Measurements from ENCODE around the gene NAMPT.

The NAMPT gene

GRCh38 chr7:106283831-106284713, 711 bp downstream of the NAMPT start:
- TF ChIP-seq TAF1 (IDR thresholded peaks at IDR 0.05; ENCODE audit: low read depth): no peak
- no peak for TF ChIP-seq EP300 (IDR thresholded peaks at IDR 0.05; ENCODE audit: borderline replicate concordance)
- no peak; the same call in 1 of the 2 replicates for TF ChIP-seq MAX (IDR thresholded peaks at IDR 0.05)
- no peak for TF ChIP-seq TEAD4 (IDR thresholded peaks at IDR 0.05)
- no peak for TF ChIP-seq ZBTB7A (IDR thresholded peaks at IDR 0.05; ENCODE audit: low read depth)
- no peak for TF ChIP-seq FOXM1 (IDR thresholded peaks at IDR 0.05; ENCODE audit: borderline replicate concordance, low read depth)
- no peak for TF ChIP-seq USF1 (IDR thresholded peaks at IDR 0.05)
- no peak for TF ChIP-seq CEBPB (IDR thresholded peaks at IDR 0.05)
- no peak for TF ChIP-seq CREB1 (IDR thresholded peaks at IDR 0.05; ENCODE audit: low read depth)
- no peak for TF ChIP-seq EGR1 (IDR thresholded peaks at IDR 0.05)
- TF ChIP-seq YY1 (IDR thresholded peaks at IDR 0.05; ENCODE audit: low read depth): no peak; the same call in 1 of the 2 replicates
- no peak for TF ChIP-seq REST (IDR thresholded peaks at IDR 0.05; ENCODE audit: low read depth)
- TF ChIP-seq RAD21 (IDR thresholded peaks at IDR 0.05; ENCODE audit: low read depth): no peak
- no peak for TF ChIP-seq TCF12 (IDR thresholded peaks at IDR 0.05; ENCODE audit: low read depth)
- no peak for TF ChIP-seq NFIC (IDR thresholded peaks at IDR 0.05)

- TF ChIP-seq MAX (IDR thresholded peaks at IDR 0.05) (no peak), EP300 (IDR thresholded peaks at IDR 0.05; ENCODE audit: borderline replicate concordance) (no peak), FOXM1 (IDR thresholded peaks at IDR 0.05; ENCODE audit: borderline replicate concordance, low read depth) (no peak), ZBTB7A (IDR thresholded peaks at IDR 0.05; ENCODE audit: low read depth) (no peak), USF1 (IDR thresholded peaks at IDR 0.05) (no peak), NFIC (IDR thresholded peaks at IDR 0.05) (no peak), CEBPB (IDR thresholded peaks at IDR 0.05) (no peak)
Measured at GRCh38 chr7:106283501-106283830, 1.3 kb downstream of the NAMPT start.

GRCh38 chr7:106282852-106283251, 1.9 kb downstream of the NAMPT start:
- TF ChIP-seq RAD21 (IDR thresholded peaks at IDR 0.05; ENCODE audit: low read depth): no peak
- no peak for TF ChIP-seq CEBPB (IDR thresholded peaks at IDR 0.05)
- TF ChIP-seq FOXM1 (IDR thresholded peaks at IDR 0.05; ENCODE audit: borderline replicate concordance, low read depth): no peak
- TF ChIP-seq REST (IDR thresholded peaks at IDR 0.05; ENCODE audit: low read depth): no peak

GRCh38 chr7:106282390-106282789, 2.4 kb downstream of the NAMPT start:
- TF ChIP-seq MAX (IDR thresholded peaks at IDR 0.05) (no peak), NFIC (IDR thresholded peaks at IDR 0.05) (no peak), TCF12 (IDR thresholded peaks at IDR 0.05; ENCODE audit: low read depth) (no peak), RAD21 (IDR thresholded peaks at IDR 0.05; ENCODE audit: low read depth) (no peak), USF1 (IDR thresholded peaks at IDR 0.05) (no peak), CREB1 (IDR thresholded peaks at IDR 0.05; ENCODE audit: low read depth) (no peak)

- TF ChIP-seq FOXM1 (IDR thresholded peaks at IDR 0.05; ENCODE audit: borderline replicate concordance, low read depth) (no peak), REST (IDR thresholded peaks at IDR 0.05; ENCODE audit: low read depth) (no peak), EGR1 (IDR thresholded peaks at IDR 0.05) (no peak), ZBTB7A (IDR thresholded peaks at IDR 0.05; ENCODE audit: low read depth) (no peak), YY1 (IDR thresholded peaks at IDR 0.05; ENCODE audit: low read depth) (no peak), TCF12 (IDR thresholded peaks at IDR 0.05; ENCODE audit: low read depth) (no peak), USF1 (IDR thresholded peaks at IDR 0.05) (no peak), RAD21 (IDR thresholded peaks at IDR 0.05; ENCODE audit: low read depth) (no peak), TEAD4 (IDR thresholded peaks at IDR 0.05) (no peak), EP300 (IDR thresholded peaks at IDR 0.05; ENCODE audit: borderline replicate concordance) (no peak)
Measured at GRCh38 chr7:106281585-106282318, 3.0 kb downstream of the NAMPT start.
